GM12801 (cell line): ENCODE results near the gene ZNF385D.

Source experiments
- TF ChIP-seq, protein P1 (sequence below): IDR thresholded peaks from one replicate; pipeline ENCODE4 v1.5.1; 2011; ENCODE audit warnings: control low read depth; ENCODE audit not compliant: insufficient read length; ENCODE audit errors: extremely low read depth

The ZNF385D gene

DNA sequence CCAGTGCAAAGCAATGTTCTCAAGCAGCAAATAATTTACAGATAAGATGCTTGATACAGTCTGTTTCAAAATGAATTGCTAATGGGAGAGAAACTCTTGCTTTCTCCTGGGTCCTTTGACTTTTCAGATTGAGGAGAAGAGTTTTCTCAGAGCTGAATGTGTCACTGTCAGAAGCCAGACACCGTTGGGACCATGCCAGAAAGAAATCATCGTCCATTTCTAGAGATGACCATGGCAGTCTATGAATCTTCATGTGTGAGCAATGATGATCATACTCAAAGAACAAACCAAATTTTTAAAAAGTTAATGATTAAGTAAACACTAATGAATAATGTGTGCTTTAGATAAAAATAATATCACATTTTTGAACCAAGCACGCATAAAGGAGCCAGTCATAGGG is 77.6 kb downstream of the ZNF385D start:
- TF ChIP-seq, protein P1, sequence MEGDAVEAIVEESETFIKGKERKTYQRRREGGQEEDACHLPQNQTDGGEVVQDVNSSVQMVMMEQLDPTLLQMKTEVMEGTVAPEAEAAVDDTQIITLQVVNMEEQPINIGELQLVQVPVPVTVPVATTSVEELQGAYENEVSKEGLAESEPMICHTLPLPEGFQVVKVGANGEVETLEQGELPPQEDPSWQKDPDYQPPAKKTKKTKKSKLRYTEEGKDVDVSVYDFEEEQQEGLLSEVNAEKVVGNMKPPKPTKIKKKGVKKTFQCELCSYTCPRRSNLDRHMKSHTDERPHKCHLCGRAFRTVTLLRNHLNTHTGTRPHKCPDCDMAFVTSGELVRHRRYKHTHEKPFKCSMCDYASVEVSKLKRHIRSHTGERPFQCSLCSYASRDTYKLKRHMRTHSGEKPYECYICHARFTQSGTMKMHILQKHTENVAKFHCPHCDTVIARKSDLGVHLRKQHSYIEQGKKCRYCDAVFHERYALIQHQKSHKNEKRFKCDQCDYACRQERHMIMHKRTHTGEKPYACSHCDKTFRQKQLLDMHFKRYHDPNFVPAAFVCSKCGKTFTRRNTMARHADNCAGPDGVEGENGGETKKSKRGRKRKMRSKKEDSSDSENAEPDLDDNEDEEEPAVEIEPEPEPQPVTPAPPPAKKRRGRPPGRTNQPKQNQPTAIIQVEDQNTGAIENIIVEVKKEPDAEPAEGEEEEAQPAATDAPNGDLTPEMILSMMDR = no peak

DNA sequence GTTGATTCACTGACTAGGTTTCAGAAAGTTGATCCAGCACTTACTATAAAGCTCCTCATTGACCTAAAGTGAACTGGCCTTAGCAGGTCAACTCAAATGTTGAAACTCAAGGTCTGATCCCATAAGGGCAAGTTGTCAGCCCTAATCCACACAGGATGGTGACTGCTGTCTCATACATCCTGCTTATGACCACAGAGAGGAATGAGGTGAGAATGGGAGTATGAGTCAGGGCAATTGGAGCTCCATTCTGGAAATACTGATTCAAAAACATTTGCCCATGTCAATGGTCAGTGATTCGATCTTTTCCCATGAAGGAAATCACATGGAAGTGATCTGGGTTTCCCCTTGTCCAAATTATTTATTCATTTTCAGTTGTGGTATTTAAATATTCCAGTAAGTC is 78.7 kb downstream of the ZNF385D start:
- TF ChIP-seq, protein P1 = no peak

DNA sequence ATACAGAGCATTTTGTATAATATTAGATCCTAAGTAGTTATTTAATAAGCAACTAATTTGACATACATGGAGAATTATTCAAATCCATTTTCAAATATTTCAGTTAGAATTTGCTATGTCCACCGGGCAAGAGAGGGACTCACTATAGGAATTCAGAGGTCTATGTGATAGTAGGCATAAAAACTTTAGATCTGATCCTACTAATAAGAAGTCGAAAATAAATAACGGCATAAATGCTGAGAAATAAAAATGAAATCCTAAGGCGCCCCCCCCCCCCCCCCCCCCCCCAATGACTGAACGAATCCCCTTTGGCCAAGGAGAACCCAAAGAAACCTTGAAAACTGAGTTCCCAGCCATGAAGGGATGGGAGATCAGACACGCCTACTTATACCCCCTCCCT is 80.6 kb downstream of the ZNF385D start:
- TF ChIP-seq, protein P1 = no peak

DNA sequence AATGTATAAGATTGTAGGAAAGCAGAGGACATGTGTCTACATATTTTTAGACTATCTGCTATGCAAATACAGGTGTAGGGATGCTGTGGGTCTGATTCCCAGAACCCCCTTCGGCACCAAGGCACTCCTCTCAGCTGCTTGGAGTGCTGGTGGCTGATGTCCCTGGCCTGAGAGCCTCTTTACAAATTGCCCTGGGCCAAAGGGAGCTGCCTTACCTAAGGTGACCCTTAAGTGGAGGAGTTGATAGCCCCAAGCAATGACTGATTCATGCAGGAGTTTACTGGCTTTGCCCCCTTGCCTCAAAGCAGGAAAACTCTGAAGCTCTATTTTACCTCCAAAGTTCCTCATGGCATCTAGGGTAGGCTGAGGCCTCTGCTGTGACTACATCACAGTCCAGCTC is 83.0 kb downstream of the ZNF385D start:
- TF ChIP-seq, protein P1 = no peak

GRCh38 chr3:21665444-21666100 is 85.4 kb downstream of the ZNF385D start:
- TF ChIP-seq, protein P1 = no peak

DNA sequence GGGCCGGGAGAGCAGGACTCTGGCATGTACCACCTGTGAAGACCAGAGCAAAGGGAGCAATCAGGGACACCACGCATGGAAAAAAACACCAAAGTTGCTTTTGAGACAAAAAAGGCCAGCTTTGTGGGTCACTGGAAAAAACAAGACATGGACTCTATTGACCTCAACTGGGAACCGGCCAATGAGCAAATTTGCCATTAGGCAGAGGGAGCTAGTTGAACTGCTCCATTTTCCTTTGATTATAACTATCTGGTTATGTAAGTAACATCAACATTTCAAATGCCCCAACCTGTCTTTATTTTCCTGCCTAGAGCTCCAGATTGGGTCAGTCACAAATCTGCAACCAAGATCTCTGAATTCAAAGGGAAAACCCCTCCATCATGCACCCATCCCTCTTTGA is 86.0 kb downstream of the ZNF385D start:
- TF ChIP-seq, protein P1 = no peak

DNA sequence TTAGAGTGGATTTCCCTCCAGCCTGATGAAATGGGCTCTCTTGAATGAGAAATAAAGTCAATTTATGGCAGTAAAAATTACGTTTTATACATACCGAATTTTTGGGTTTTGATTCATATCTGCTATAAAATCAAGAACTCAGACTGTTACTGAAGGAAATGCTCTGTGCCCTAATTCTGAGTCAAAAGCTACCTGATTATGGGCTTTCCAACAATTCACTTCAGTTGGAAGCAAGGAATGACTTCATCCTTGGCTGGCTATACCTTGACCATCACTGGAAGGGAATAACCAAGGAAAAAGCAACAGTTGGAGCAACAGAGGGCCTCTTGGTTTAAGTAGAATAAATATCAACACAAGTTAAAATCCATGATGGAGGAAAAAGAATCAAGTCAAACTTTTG is 88.6 kb downstream of the ZNF385D start:
- TF ChIP-seq, protein P1 = no peak
